ENCODE results near the gene RASGRF1.

Gene RASGRF1

GRCh38 chr15:79084308-79084968 lies 6.1 kb downstream of the RASGRF1 start:
- TF ChIP-seq ISL1 (CRISPR knock-in tag; IDR thresholded peaks at IDR 0.05) (no peak), ZNF8 (CRISPR knock-in tag; IDR thresholded peaks at IDR 0.05) (no peak)

GRCh38 chr15:79083154-79083553 lies 7.4 kb downstream of the RASGRF1 start:
- no peak for ATAC-seq
- TF ChIP-seq SNAI2 (CRISPR knock-in tag; IDR thresholded peaks at IDR 0.05), result no peak
- TF ChIP-seq ZFP30 (CRISPR knock-in tag; IDR thresholded peaks at IDR 0.05), result no peak
- TF ChIP-seq ZNF565 (CRISPR knock-in tag; conservative IDR thresholded peaks at IDR 0.05; ENCODE audit: low read depth), result no peak
- no peak for TF ChIP-seq TOX (CRISPR knock-in tag; IDR thresholded peaks at IDR 0.05; ENCODE audit: borderline replicate concordance)
- TF ChIP-seq, protein P1, sequence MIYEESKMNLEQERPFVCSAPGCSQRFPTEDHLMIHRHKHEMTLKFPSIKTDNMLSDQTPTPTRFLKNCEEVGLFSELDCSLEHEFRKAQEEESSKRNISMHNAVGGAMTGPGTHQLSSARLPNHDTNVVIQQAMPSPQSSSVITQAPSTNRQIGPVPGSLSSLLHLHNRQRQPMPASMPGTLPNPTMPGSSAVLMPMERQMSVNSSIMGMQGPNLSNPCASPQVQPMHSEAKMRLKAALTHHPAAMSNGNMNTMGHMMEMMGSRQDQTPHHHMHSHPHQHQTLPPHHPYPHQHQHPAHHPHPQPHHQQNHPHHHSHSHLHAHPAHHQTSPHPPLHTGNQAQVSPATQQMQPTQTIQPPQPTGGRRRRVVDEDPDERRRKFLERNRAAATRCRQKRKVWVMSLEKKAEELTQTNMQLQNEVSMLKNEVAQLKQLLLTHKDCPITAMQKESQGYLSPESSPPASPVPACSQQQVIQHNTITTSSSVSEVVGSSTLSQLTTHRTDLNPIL (CRISPR knock-in tag; IDR thresholded peaks at IDR 0.05; ENCODE audit: low read depth), result no peak
- TF ChIP-seq ZNF8 (CRISPR knock-in tag; IDR thresholded peaks at IDR 0.05), result no peak

More at GRCh38 chr15:79084308-79084968, 6.1 kb downstream of the RASGRF1 start:
- ATAC-seq, result no peak

- ATAC-seq, result no peak
Observed at GRCh38 chr15:79082363-79083070, 8.1 kb downstream of the RASGRF1 start.

GRCh38 chr15:79078763-79079410 lies 11.7 kb downstream of the RASGRF1 start:
- ATAC-seq, result no peak
- TF ChIP-seq, protein P2, sequence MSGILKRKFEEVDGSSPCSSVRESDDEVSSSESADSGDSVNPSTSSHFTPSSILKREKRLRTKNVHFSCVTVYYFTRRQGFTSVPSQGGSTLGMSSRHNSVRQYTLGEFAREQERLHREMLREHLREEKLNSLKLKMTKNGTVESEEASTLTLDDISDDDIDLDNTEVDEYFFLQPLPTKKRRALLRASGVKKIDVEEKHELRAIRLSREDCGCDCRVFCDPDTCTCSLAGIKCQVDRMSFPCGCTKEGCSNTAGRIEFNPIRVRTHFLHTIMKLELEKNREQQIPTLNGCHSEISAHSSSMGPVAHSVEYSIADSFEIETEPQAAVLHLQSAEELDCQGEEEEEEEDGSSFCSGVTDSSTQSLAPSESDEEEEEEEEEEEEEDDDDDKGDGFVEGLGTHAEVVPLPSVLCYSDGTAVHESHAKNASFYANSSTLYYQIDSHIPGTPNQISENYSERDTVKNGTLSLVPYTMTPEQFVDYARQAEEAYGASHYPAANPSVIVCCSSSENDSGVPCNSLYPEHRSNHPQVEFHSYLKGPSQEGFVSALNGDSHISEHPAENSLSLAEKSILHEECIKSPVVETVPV (CRISPR knock-in tag; IDR thresholded peaks at IDR 0.05), result no peak
- TF ChIP-seq CSDC2 (CRISPR knock-in tag; IDR thresholded peaks at IDR 0.05) (no peak), ARNTL (CRISPR knock-in tag; IDR thresholded peaks at IDR 0.05; ENCODE audit: borderline replicate concordance, low read depth) (no peak)
- TF ChIP-seq, protein P1 (CRISPR knock-in tag; IDR thresholded peaks at IDR 0.05; ENCODE audit: low read depth), result no peak
- TF ChIP-seq, protein P3, sequence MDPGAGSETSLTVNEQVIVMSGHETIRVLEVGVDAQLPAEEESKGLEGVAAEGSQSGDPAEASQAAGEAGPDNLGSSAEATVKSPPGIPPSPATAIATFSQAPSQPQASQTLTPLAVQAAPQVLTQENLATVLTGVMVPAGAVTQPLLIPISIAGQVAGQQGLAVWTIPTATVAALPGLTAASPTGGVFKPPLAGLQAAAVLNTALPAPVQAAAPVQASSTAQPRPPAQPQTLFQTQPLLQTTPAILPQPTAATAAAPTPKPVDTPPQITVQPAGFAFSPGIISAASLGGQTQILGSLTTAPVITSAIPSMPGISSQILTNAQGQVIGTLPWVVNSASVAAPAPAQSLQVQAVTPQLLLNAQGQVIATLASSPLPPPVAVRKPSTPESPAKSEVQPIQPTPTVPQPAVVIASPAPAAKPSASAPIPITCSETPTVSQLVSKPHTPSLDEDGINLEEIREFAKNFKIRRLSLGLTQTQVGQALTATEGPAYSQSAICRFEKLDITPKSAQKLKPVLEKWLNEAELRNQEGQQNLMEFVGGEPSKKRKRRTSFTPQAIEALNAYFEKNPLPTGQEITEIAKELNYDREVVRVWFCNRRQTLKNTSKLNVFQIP (CRISPR knock-in tag; IDR thresholded peaks at IDR 0.05; ENCODE audit: borderline replicate concordance, low read depth), result no peak

More at GRCh38 chr15:79082363-79083070, 8.1 kb downstream of the RASGRF1 start:
- TF ChIP-seq SNAI2 (CRISPR knock-in tag; IDR thresholded peaks at IDR 0.05), result no peak
- no peak for TF ChIP-seq ESRRG (CRISPR knock-in tag; IDR thresholded peaks at IDR 0.05)
- no peak for TF ChIP-seq BACH2 (CRISPR knock-in tag; IDR thresholded peaks at IDR 0.05; ENCODE audit: borderline replicate concordance)
- TF ChIP-seq, protein P4, sequence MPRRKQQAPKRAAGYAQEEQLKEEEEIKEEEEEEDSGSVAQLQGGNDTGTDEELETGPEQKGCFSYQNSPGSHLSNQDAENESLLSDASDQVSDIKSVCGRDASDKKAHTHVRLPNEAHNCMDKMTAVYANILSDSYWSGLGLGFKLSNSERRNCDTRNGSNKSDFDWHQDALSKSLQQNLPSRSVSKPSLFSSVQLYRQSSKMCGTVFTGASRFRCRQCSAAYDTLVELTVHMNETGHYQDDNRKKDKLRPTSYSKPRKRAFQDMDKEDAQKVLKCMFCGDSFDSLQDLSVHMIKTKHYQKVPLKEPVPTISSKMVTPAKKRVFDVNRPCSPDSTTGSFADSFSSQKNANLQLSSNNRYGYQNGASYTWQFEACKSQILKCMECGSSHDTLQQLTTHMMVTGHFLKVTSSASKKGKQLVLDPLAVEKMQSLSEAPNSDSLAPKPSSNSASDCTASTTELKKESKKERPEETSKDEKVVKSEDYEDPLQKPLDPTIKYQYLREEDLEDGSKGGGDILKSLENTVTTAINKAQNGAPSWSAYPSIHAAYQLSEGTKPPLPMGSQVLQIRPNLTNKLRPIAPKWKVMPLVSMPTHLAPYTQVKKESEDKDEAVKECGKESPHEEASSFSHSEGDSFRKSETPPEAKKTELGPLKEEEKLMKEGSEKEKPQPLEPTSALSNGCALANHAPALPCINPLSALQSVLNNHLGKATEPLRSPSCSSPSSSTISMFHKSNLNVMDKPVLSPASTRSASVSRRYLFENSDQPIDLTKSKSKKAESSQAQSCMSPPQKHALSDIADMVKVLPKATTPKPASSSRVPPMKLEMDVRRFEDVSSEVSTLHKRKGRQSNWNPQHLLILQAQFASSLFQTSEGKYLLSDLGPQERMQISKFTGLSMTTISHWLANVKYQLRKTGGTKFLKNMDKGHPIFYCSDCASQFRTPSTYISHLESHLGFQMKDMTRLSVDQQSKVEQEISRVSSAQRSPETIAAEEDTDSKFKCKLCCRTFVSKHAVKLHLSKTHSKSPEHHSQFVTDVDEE (CRISPR knock-in tag; IDR thresholded peaks at IDR 0.05), result no peak
- TF ChIP-seq GLIS3 (CRISPR knock-in tag; IDR thresholded peaks at IDR 0.05), result no peak
- TF ChIP-seq, protein P1 (CRISPR knock-in tag; IDR thresholded peaks at IDR 0.05; ENCODE audit: low read depth), result no peak
- no peak for TF ChIP-seq ZNF8 (CRISPR knock-in tag; IDR thresholded peaks at IDR 0.05)
- no peak for TF ChIP-seq ZFP30 (CRISPR knock-in tag; IDR thresholded peaks at IDR 0.05)
- TF ChIP-seq, protein P5, sequence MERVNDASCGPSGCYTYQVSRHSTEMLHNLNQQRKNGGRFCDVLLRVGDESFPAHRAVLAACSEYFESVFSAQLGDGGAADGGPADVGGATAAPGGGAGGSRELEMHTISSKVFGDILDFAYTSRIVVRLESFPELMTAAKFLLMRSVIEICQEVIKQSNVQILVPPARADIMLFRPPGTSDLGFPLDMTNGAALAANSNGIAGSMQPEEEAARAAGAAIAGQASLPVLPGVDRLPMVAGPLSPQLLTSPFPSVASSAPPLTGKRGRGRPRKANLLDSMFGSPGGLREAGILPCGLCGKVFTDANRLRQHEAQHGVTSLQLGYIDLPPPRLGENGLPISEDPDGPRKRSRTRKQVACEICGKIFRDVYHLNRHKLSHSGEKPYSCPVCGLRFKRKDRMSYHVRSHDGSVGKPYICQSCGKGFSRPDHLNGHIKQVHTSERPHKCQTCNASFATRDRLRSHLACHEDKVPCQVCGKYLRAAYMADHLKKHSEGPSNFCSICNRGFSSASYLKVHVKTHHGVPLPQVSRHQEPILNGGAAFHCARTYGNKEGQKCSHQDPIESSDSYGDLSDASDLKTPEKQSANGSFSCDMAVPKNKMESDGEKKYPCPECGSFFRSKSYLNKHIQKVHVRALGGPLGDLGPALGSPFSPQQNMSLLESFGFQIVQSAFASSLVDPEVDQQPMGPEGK (CRISPR knock-in tag; IDR thresholded peaks at IDR 0.05; ENCODE audit: borderline replicate concordance), result no peak
- no peak for TF ChIP-seq OSR1 (CRISPR knock-in tag; IDR thresholded peaks at IDR 0.05)
- no peak for TF ChIP-seq ISL1 (CRISPR knock-in tag; IDR thresholded peaks at IDR 0.05)

Measured in SK-N-SH treated with all-trans-retinoic acid at 6 μM for 48 hours (cell line).